HL-60/S4 (cell line): Measurements from ENCODE around the gene AFF2.

Source experiments
- in situ Hi-C: fragments of 300-500 bp; cut with MboI; formaldehyde crosslinking; loops from 2 replicates; pipeline ENCODE4 v1.14.3; 2022; ENCODE audit warnings: low sequenced_read_pairs

AFF2 gene

DNA sequence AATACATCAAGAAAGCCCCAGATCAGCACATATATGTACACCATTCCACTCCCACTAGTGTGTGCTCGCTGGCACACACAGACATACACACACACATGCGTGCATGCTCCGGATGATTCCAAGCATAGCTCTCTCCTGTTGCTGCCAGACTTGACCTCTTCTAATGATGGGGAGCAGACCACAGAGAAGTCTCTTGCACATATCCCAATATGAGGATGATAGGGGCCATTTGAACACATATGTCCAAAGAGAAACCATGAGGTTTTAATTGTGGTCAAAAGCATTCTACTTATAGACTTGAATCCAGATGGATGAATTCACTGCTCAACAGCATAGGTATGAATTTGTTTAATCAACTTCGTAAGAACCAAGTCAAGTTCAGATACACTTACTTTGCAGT lies 214.9 kb downstream of the AFF2 start:
- in situ Hi-C loops: no loop called here

GRCh38 chrX:148722966-148723365 lies 222.5 kb downstream of the AFF2 start:
- in situ Hi-C loops: no loop called here

- in situ Hi-C loops: no loop called here
Observed at GRCh38 chrX:148723551-148723950, 223.1 kb downstream of the AFF2 start.

DNA sequence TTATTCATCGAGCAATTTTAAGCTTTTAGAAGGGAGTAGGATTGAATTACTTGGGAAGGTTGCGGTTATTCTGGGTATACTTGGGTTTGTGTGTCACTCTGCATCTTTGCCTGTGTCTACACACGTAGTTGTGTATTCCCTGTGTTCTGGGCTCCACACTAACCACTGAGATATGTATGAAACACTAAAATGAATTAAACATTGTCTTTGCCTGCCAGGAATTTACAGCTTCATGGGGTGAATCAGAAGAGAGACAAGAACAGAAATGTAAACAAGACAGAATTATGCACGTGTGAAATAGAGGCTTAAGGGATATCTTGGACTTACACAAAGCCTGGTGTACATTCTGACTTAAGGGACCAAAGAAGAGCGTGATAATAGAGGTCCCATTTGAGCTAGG lies 228.5 kb downstream of the AFF2 start:
- in situ Hi-C loops: no loop called here

DNA sequence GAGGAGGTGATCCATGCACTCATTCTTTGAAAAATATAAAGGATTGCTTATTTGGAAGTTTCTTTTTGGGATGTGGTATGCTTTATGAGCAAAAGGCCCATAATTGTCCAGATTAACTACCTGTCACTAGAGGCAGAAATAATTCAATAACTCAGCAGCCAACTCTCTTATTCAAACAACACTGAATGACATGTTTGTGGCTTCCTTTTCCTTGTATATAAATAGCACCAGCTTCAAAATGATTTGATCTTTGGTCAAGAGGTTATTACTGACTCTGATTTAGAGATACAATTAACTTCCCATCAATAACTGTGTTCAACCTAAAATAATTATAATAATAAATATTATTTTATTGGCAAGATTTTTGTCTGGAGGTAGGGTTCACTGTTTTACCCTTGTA lies 232.3 kb downstream of the AFF2 start:
- in situ Hi-C loops: no loop called here

GRCh38 chrX:148741441-148741840 lies 241.0 kb downstream of the AFF2 start:
- in situ Hi-C loops: no loop called here

DNA sequence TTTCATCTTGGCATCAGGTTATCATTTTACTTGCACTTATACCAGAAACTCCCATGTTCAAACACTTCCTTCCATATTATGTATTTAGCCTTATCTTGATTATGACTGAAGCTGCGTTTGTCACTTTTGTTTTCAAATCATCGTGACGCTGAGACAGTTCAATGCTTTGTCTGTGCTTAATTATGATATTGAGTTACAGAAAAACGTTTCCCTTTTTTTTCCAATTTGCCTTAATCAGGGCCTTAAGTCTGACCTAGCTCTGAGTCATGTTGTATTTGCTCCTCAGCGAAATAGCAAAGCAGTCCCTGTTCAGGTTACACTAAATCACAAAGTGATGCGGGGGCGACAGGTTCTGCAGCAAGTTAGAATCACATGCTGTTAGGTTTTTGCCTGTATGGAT lies 254.7 kb downstream of the AFF2 start:
- in situ Hi-C loops: no loop called here

DNA sequence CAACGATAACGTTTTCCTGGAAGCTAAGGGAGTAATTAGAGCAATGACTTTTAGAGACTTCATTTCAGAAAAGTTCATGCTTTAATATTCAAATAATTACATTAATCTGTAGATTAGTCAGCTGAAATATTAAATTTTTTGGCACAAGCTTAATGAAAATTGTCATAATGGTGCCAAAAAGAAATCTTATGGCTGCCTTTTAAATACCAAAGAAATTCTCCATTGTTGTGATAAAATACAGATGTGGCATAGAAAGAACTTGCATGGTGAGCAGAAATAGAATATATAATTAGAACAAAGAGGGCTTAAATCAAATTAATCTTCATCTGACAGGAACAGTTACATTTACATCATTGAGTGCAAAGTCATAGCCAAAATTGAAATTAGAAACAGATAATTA lies 263.5 kb downstream of the AFF2 start:
- in situ Hi-C loops: no loop called here

DNA sequence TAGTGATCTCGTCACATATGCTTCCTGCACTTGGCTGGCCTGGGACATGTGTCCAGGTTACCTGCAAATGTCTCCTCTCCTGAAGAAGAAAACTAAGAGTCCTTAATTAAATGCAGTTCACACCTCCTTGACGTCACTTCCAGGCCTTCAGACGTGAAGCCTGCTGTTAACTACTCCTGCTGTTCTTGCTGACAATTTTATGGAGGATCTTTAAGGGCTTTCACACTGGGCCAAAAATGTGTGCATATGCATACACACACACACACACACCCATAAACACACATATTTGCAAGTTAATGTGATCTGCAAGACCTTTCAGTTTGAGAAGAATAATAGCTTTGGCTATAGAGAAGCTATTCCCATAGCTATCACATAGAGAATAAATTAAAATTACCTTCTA lies 267.9 kb downstream of the AFF2 start:
- in situ Hi-C loops: no loop called here

- in situ Hi-C loops: no loop called here
Observed at GRCh38 chrX:148771440-148771839, 271.0 kb downstream of the AFF2 start.

- in situ Hi-C loops: no loop called here
Observed at GRCh38 chrX:148774276-148774675, 273.9 kb downstream of the AFF2 start.

DNA sequence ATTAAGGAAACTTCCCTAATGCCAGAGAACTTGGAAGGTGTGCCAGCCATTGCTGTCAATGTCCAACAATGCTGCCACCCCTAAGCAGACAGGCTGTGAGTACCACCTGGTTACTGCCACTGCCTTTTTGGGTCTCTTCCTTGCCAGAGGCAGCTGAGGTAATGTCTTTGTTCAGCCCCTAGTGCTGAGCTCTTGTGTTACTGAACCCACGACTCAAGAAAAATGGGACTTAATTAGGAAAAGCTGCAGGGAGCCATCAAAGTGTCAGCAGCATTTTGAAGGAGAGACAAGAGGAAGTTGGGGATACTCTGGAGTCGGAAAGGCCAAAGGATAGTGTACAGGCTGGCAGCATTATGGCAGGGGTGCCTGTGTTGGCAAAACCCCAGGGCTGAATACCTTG lies 283.7 kb downstream of the AFF2 start:
- in situ Hi-C loops: no loop called here

DNA sequence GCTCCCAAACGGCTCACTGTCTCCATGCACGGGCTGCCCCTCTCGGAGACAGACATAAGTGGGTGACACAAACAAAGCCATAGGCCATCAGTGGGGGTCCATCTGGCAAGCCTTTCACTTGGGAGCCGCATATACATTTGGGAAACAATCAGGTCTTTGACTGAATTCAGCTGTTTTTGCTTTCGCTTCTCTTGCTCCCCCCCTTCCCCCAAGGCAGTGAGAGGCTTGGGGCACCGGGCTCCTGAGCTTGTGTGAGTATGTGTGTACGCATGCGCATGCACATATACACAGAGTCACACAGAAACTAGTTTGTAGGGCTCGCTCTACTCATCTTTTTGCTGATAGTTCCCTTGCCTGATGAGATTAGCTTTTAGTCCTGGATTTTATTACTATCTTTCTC lies 284.4 kb downstream of the AFF2 start:
- in situ Hi-C loops: no loop called here

GRCh38 chrX:148785256-148785655 lies 284.8 kb downstream of the AFF2 start:
- in situ Hi-C loops: no loop called here

DNA sequence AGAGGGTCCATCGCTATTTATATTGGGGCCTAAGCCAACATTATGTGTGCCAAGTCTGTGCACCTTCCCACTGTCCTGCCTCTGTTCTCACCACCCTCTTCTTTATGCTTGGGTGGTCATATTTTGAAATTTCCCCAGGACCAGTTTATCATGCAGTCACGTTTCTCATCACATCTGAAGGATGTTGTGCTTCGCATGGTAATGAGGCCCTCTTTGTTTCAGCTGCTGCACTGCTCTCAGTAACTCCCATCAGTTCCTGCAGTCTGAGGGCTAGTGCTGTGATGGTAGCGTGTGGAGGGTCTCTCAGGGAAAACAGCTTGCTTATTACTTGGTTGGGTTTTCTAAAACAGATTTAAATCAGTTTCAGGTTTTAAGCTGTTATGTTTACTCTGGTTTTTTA lies 288.0 kb downstream of the AFF2 start:
- in situ Hi-C loops: no loop called here

GRCh38 chrX:148794350-148794749 lies 293.9 kb downstream of the AFF2 start:
- in situ Hi-C loops: no loop called here

DNA sequence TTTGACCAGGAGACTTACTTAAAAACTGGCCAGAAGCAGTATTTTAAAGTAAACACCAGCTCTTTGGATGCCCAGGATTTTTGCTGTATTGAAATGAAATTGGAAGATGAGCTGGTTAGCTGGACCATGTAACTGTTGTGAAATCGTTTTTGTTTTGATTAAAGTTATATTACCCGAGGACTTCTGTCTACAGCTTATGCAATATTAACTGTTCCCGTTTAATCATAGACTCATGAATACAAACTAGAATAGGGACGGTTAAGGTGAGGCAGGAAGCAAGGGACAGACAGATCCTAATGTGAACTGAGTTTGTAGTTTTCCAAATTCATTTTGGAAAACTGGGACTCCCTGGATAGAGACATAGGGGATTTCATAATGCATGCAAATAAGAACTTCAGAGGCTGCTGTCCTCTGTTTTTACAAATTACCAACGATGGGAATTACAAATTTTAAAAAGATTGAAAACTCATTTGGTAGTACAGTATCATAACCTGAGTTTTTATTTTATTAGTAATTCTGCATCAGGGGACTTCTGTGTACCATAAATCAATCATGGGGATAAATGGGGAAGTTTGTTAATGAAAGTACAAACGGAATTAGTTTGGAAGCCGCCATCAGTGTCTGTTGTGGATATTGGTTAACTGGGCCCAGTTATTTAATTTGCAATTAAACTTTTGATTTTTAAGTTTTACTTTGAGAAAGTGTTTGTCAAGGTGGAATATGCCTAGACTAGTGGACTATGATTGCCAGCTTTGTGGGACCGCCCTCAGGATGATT lies 304.4 kb downstream of the AFF2 start:
- in situ Hi-C loops: no loop called here

- in situ Hi-C loops: no loop called here
Observed at GRCh38 chrX:148806145-148806870, 305.9 kb downstream of the AFF2 start.

DNA sequence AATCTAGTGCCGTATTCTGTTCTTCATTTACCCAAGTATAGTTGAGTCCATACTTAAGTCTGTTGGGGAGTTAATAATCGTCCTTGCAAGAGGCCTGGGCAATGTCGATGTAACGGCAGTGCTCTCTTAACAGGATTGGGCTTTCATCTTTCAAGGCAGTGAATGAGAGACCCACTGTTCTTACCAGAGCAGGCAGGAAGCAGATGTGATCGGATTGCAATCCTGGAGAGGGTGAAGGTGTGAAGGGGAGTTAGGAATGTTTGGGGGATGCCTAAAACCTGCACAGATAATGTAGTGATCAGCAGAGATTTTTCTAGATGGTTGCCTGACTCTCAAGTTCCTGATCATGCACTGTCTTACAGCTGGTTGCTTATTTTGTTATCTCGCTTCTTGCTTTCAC lies 308.4 kb downstream of the AFF2 start:
- in situ Hi-C loops: no loop called here

DNA sequence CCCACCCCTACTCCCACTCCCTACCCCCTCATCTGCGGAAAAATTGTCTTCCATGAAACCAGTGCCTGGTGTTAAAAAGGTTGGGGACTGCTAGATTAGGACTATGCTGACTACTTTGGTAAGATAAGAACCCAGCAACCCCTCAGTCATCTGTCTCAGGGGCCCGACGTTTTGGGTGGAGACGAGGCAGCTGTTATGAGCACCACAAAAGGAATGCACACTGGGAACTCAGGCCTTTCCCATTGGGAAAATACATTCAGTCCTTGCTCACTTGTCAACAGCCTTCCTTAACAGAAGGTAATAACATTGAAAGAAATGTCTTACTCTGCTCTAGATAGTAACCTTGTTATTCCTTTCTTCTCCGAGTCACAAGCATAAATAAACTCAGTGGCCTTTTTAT lies 310.8 kb downstream of the AFF2 start:
- in situ Hi-C loops: no loop called here

GRCh38 chrX:148813422-148813821 lies 313.0 kb downstream of the AFF2 start:
- in situ Hi-C loops: no loop called here

DNA sequence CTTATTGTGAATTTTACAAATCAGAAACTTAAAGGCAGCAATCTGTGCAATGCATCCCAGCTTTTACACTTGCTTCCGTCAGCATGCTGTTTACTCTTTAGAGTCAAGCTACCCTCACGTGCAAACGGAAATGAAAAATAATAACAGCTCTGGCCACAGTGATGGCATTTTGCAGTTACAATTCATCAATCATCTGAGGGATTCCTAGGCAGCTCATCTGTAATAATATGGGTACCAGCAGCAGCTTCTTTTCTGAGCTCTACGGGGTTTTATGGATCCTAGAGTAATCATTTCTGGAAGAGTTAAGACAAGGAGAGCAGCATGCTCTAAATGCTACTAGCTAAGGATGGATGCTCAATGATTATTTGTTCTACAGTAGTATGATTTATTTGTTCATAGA lies 313.6 kb downstream of the AFF2 start:
- in situ Hi-C loops: no loop called here
